Endothelial cell of umbilical vein (primary cell): ENCODE measurements around the gene NACA2. TPM values are rescaled to one million over a fixed set of nuclear protein-coding genes. Genes with fewer than 3 reads are reported as not detected.

Source experiments
- BruUV-seq: library from RNA; stranded (reverse); fragments of 400-500 nt; replicated peaks from 2 replicates; lab custom pipeline; 2021; lab: Mats Ljungman, UMichigan
- CTCF ChIA-PET: fragments of 300-600, 350-600 bp; sonication (Branson Sonifier 250); formaldehyde crosslinking; loops from one replicate; lab custom pipeline; 2021; ENCODE audit warnings: antibody characterized with exemption, inconsistent platforms; lab: Charles Lee
- POLR2A ChIA-PET: fragments of 300-600, 350-600 bp; sonication (Branson Sonifier 250); formaldehyde crosslinking; loops from one replicate; lab custom pipeline; 2021; ENCODE audit warnings: antibody characterized with exemption, inconsistent platforms; lab: Charles Lee
- DNase-seq: peaks from one replicate; pipeline ENCODE4 v3.0.0-alpha.2; 2011; ENCODE audit warnings: low read depth, low spot score
- FAIRE-seq: peaks from 2 replicates; lab custom pipeline; 2011; peaks lifted over from hg19 to GRCh38; lab: Jason Lieb, UNC
- H2AFZ ChIP-seq: 2 replicates; pipeline ENCODE4 v1.6.0; 2012; ENCODE audit warnings: low read depth, low read length, control low read depth, inconsistent platforms
- H3K27ac ChIP-seq: 2 replicates; pipeline ENCODE4 v1.5.1; 2011; ENCODE audit warnings: low read depth, mild to moderate bottlenecking, control low read depth, low read length, moderate library complexity; ENCODE audit not compliant: insufficient read depth
- H3K27me3 ChIP-seq, 2 experiments: 2 replicates each; pipeline versions ENCODE4 v1.6.0 to v1.6.1; 2011; ENCODE audit warnings: low read length in 2 of 2, mixed read lengths in 1 of 2; ENCODE audit not compliant: control insufficient read depth in 2 of 2, insufficient read depth in 2 of 2
- H3K36me3 ChIP-seq, 2 experiments: 2 replicates in 1 of 2; 3 replicates in 1 of 2; pipeline ENCODE4 v1.5.1; 2011; ENCODE audit warnings: low read length in 2 of 2, mild to moderate bottlenecking in 1 of 2, moderate library complexity in 1 of 2; ENCODE audit not compliant: control insufficient read depth in 2 of 2, insufficient read depth in 2 of 2; ENCODE audit errors: extremely low read depth in 1 of 2
- H3K4me1 ChIP-seq: 3 replicates; pipeline ENCODE4 v1.5.1; 2011; ENCODE audit warnings: mild to moderate bottlenecking, low read length; ENCODE audit not compliant: control insufficient read depth, insufficient read depth; ENCODE audit errors: extremely low read depth
- H3K4me2 ChIP-seq: 2 replicates; pipeline ENCODE4 v1.6.1; 2011; ENCODE audit warnings: low read length, control low read depth, mixed read lengths; ENCODE audit not compliant: insufficient read depth
- H3K4me3 ChIP-seq, 3 experiments: fragments of 200-600 bp in 1 of 3; sonication (generic), shearing (Covaris generic) in 1 of 3; replicated peaks in 1 of 3; 2 replicates each; pipeline ENCODE4 v1.5.1; 2011 to 2016; ENCODE audit warnings: control low read depth in 3 of 3, low read length in 3 of 3, mild to moderate bottlenecking in 2 of 3, inconsistent platforms in 1 of 3, low read depth in 1 of 3, moderate library complexity in 1 of 3; ENCODE audit not compliant: insufficient read depth in 1 of 3
- H3K79me2 ChIP-seq: 2 replicates; pipeline ENCODE4 v1.6.0; 2012; ENCODE audit warnings: low read length, inconsistent platforms; ENCODE audit not compliant: control insufficient read depth, insufficient read depth
- H3K9ac ChIP-seq: replicated peaks from 2 replicates; pipeline ENCODE3; 2011; ENCODE audit warnings: low read length, control low read depth; ENCODE audit not compliant: insufficient read depth; ENCODE audit errors: extremely low read depth
- H3K9me1 ChIP-seq: replicated peaks from 3 replicates; pipeline ENCODE4 v1.6.0; 2011; ENCODE audit warnings: mild to moderate bottlenecking, low read length; ENCODE audit not compliant: control insufficient read depth, insufficient read depth; ENCODE audit errors: extremely low read depth
- H3K9me3 ChIP-seq: replicated peaks from 2 replicates; pipeline ENCODE4 v1.5.1; 2012; ENCODE audit warnings: low read length, inconsistent platforms; ENCODE audit not compliant: control insufficient read depth, insufficient read depth
- H4K20me1 ChIP-seq: replicated peaks from 2 replicates; pipeline ENCODE3; 2011; ENCODE audit warnings: mild to moderate bottlenecking, low read length; ENCODE audit not compliant: control insufficient read depth, insufficient read depth; ENCODE audit errors: extremely low read depth
- FOS ChIP-seq: IDR thresholded peaks from 2 replicates; pipeline ENCODE4 v1.6.1; 2011; ENCODE audit warnings: mild to moderate bottlenecking, low read length, moderate library complexity, borderline replicate concordance; ENCODE audit not compliant: insufficient read depth
- GATA2 ChIP-seq: IDR thresholded peaks from 2 replicates; pipeline ENCODE4 v1.7.0; 2011; ENCODE audit warnings: low read depth, mild to moderate bottlenecking, moderate library complexity, mixed read lengths, low read length; ENCODE audit not compliant: insufficient read length, insufficient read depth
- JUN ChIP-seq: IDR thresholded peaks from 2 replicates; pipeline ENCODE4 v1.6.1; 2011; ENCODE audit warnings: borderline replicate concordance, low read depth; ENCODE audit not compliant: insufficient read length, insufficient read depth
- MAX ChIP-seq: IDR thresholded peaks from 2 replicates; pipeline ENCODE4 v1.6.1; 2011; ENCODE audit not compliant: insufficient read depth, insufficient read length
- POLR2A ChIP-seq: IDR thresholded peaks from 2 replicates; pipeline ENCODE4 v1.6.1; 2012; ENCODE audit warnings: low read depth, mild to moderate bottlenecking, control low read depth, low read length
- POLR2AphosphoS5 ChIP-seq: IDR thresholded peaks from 2 replicates; pipeline ENCODE4 v1.6.1; 2012; ENCODE audit warnings: low read depth, mild to moderate bottlenecking, control low read depth, low read length, moderate library complexity; ENCODE audit not compliant: insufficient read depth
- dilution Hi-C: fragments of 300-500 bp; cut with MboI; formaldehyde crosslinking; loops from one replicate; pipeline ENCODE4 v1.15.0; 2019; ENCODE audit warnings: low sequenced_read_pairs; ENCODE audit not compliant: extremely low pct_ligation_motif_present
- intact Hi-C: fragments of 100-400 bp; cut with micrococcal nuclease; formaldehyde crosslinking; loops from one replicate; pipeline ENCODE4 v1.10.0; 2022
- polyA plus RNA-seq, 4 experiments: library from polyadenylated mRNA; depleted of rRNA in 3 of 4; stranded (reverse) in 3 of 4; unstranded in 1 of 4; fragments of >200 nt; gene quantifications; 2 replicates each; pipeline versions ENCODE4 v1.2.1 to v1.2.3, GENCODE V29; 2011 to 2012; ENCODE audit warnings: missing spikeins in 1 of 4
- total RNA-seq: library from RNA; stranded (reverse); gene quantifications from 2 replicates; pipeline ENCODE4 v1.2.3, GENCODE V29; 2021
- TF ChIP-seq, protein P1 (sequence below), 2 donors: IDR thresholded peaks; 1 replicate in 1 of 2; 2 replicates in 1 of 2; pipeline ENCODE4 v1.5.1; 2011; ENCODE audit warnings: low read length in 2 of 2, mild to moderate bottlenecking in 2 of 2, moderate library complexity in 2 of 2, control low read depth in 1 of 2, inconsistent platforms in 1 of 2, low read depth in 1 of 2; ENCODE audit not compliant: insufficient read depth in 1 of 2; ENCODE audit errors: extremely low read depth in 1 of 2

NACA2 gene
- total and polyA plus RNA-seq, 2 donors (not counting 3 experiments of a cell fraction or from before 2014, with no cell fraction given) = not detected

GRCh38 chr17:61600621-61601020 lies 9.6 kb upstream of the NACA2 start:
- Histone ChIP-seq H3K9ac (no peak overlapping the region), H3K4me2 (no peak overlapping the region), H3K27me3 (peaks cover 0 to 15% of the 10 kb centered on the region in 2 experiments), H3K79me2 (no peaks in the 10 kb centered on the region), H3K27ac (no peak overlapping the region), H3K9me3 (no peaks in the 10 kb centered on the region), H2AFZ (no peak overlapping the region), H3K36me3 (no peaks in the 10 kb centered on the region), H4K20me1 (no peaks in the 10 kb centered on the region), H3K9me1 (no peaks in the 10 kb centered on the region), H3K4me3 (no peak overlapping the region), H3K4me1 (no peaks in the 10 kb centered on the region)
- FAIRE-seq = no peak
- TF ChIP-seq POLR2A = no peak
- TF ChIP-seq JUN = no peak
- TF ChIP-seq, protein P1, sequence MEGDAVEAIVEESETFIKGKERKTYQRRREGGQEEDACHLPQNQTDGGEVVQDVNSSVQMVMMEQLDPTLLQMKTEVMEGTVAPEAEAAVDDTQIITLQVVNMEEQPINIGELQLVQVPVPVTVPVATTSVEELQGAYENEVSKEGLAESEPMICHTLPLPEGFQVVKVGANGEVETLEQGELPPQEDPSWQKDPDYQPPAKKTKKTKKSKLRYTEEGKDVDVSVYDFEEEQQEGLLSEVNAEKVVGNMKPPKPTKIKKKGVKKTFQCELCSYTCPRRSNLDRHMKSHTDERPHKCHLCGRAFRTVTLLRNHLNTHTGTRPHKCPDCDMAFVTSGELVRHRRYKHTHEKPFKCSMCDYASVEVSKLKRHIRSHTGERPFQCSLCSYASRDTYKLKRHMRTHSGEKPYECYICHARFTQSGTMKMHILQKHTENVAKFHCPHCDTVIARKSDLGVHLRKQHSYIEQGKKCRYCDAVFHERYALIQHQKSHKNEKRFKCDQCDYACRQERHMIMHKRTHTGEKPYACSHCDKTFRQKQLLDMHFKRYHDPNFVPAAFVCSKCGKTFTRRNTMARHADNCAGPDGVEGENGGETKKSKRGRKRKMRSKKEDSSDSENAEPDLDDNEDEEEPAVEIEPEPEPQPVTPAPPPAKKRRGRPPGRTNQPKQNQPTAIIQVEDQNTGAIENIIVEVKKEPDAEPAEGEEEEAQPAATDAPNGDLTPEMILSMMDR (IDR thresholded peaks at IDR 0.05; ENCODE audit: extremely low read depth in 1 of 2, insufficient read depth in 1 of 2, low read depth in 1 of 2, low read length in 2 of 2) = no peak
- TF ChIP-seq FOS = no peak
- no peak for TF ChIP-seq MAX
- TF ChIP-seq GATA2 = no peak
- no peak for TF ChIP-seq POLR2AphosphoS5
- dilution Hi-C loops = no loop called here
- intact Hi-C loops = no loop called here
- no TSS peak for BruUV-seq
- POLR2A ChIA-PET = no interaction called here
- no peak for DNase-seq
- CTCF ChIA-PET = interaction anchor here (0.6 to 1.4 kb wide), 2 partner anchors 17 to 277 kb away, joined by 4 read pairs; no protein-coding TSS in a partner anchor
